Endodermal cell (in vitro differentiated cells): ENCODE data around the gene PLXNB2. TPM values are rescaled to one million over a fixed set of nuclear protein-coding genes. Genes with fewer than 3 reads are reported as not detected.

Experiments used
- DNase-seq: peaks from one replicate; pipeline ENCODE4 v3.0.0-alpha.2; 2017
- H3K27ac ChIP-seq: 2 replicates; pipeline ENCODE4 v1.5.1; 2013; ENCODE audit warnings: mild to moderate bottlenecking, low read depth, low read length, moderate library complexity
- H3K27me3 ChIP-seq: 2 replicates; pipeline ENCODE4 v1.6.1; 2013; ENCODE audit warnings: mild to moderate bottlenecking, low read length, moderate library complexity; ENCODE audit not compliant: insufficient read depth, control insufficient read depth, poor library complexity, severe bottlenecking
- H3K36me3 ChIP-seq: 2 replicates; pipeline ENCODE4 v1.7.0; 2013; ENCODE audit warnings: mild to moderate bottlenecking, low read length, moderate library complexity; ENCODE audit not compliant: control insufficient read depth, insufficient read depth
- H3K4me1 ChIP-seq: one replicate; pipeline ENCODE4 v1.7.0; 2013; ENCODE audit warnings: low read length; ENCODE audit not compliant: control insufficient read depth, insufficient read depth
- H3K4me3 ChIP-seq: 2 replicates; pipeline ENCODE4 v1.5.1; 2013; ENCODE audit warnings: mild to moderate bottlenecking, low read length, moderate library complexity
- H3K9ac ChIP-seq: 2 replicates; pipeline ENCODE4 v1.6.1; 2013; ENCODE audit warnings: mild to moderate bottlenecking, low read length, moderate library complexity; ENCODE audit not compliant: poor library complexity, severe bottlenecking; ENCODE audit errors: extremely low read depth
- H3K9me3 ChIP-seq: 2 replicates; pipeline ENCODE4 v1.6.1; 2013; ENCODE audit warnings: mild to moderate bottlenecking, low read length, moderate library complexity; ENCODE audit not compliant: control insufficient read depth
- H3K27ac Mint-ChIP-seq: 2 replicates; pipeline ENCODE4 v1.8.0; 2020; ENCODE audit warnings: mixed read lengths
- H3K27me3 Mint-ChIP-seq: 2 replicates; pipeline ENCODE4 v1.8.0; 2021; ENCODE audit warnings: mild to moderate bottlenecking, mixed read lengths; ENCODE audit not compliant: insufficient read depth
- H3K36me3 Mint-ChIP-seq: 2 replicates; pipeline ENCODE4 v1.8.0; 2020; ENCODE audit warnings: low read depth, mixed read lengths
- H3K4me1 Mint-ChIP-seq: 2 replicates; pipeline ENCODE4 v1.8.0; 2020; ENCODE audit warnings: mixed read lengths
- H3K4me3 Mint-ChIP-seq: 2 replicates; pipeline ENCODE4 v1.8.0; 2020; ENCODE audit warnings: mild to moderate bottlenecking, moderate library complexity, mixed read lengths
- H3K9me3 Mint-ChIP-seq: 2 replicates; pipeline ENCODE4 v1.8.0; 2020; ENCODE audit warnings: mild to moderate bottlenecking, mixed read lengths
- CTCF ChIP-seq: fragments of 200-600 bp; sonication (generic); conservative IDR thresholded peaks from 2 replicates; pipeline ENCODE4 v1.5.0; 2021; ENCODE audit warnings: antibody characterized with exemption, mild to moderate bottlenecking
- WGBS, 2 experiments: methylation state at CpG; one replicate each; pipeline versions ENCODE4 v1.1.5 to v1.1.7; 2013; ENCODE audit warnings: missing lambda C conversion rate in 2 of 2, mixed read lengths in 1 of 2; ENCODE audit not compliant: insufficient coverage in 1 of 2, insufficient read length in 1 of 2; 5-methylcytosine and 5-hydroxymethylcytosine counted together
- total RNA-seq, 2 donors: library from RNA; stranded (reverse); fragmentation: NEBNext Ultra II Directional in 1 of 2; extraction: Animal tissue kit (Norgen Biotek cat#: 25700) in 1 of 2; gene quantifications; 2 replicates in 1 of 2; 3 replicates in 1 of 2; pipeline ENCODE4 v1.2.1, GENCODE V29; 2021

The PLXNB2 gene
- total RNA-seq, 2 donors from 2014 or later, result 94.7 to 97.7 TPM

DNA sequence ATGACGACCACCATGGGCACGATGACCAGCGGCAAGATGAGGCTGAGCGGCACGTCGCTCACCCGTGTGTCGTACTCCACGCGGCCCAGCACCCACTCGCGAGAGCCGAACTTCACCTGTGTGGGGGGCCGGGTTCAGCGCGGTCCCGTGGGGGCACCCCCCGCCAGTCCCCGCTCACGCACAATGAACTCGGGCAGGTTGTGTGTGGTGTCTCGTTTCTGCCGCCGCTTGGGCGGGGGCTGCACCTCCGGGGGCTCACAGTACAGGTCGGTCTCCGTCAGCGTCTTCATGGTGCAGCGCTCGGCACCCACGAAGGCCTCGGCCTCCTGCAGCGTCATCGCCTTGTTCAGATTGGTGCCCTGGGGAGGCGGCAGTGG is 26.1 kb downstream of the PLXNB2 start:
- no peak for TF ChIP-seq CTCF
- Mint-ChIP-seq H3K4me3 (no peak overlapping the region), H3K27me3 (no peaks in the 10 kb centered on the region), H3K4me1 (no peaks in the 10 kb centered on the region), H3K27ac (no peak overlapping the region), H3K9me3 (peaks cover 3% of the 10 kb centered on the region), H3K36me3 (peaks cover 45% of the 10 kb centered on the region)
- Histone ChIP-seq H3K9me3 (peaks cover 3% of the 10 kb centered on the region), H3K9ac (no peak overlapping the region), H3K27me3 (no peaks in the 10 kb centered on the region), H3K4me3 (no peak overlapping the region), H3K27ac (no peak overlapping the region), H3K36me3 (peaks cover 21% of the 10 kb centered on the region), H3K4me1 (no peaks in the 10 kb centered on the region)
- 95 to 97% methylated on average over 28 to 36 of the region's 36 CpGs for WGBS, 2 experiments
- no peak for DNase-seq

- H3K4me1 ChIP-seq, result no peaks in the 10 kb centered on the region
- peaks cover 21% of the 10 kb centered on the region for H3K36me3 ChIP-seq
- H3K27me3 ChIP-seq, result no peaks in the 10 kb centered on the region
- H3K27ac ChIP-seq, result no peak overlapping the region
- no peak overlapping the region for H3K4me3 ChIP-seq
- Mint-ChIP-seq H3K9me3 (peaks cover 3% of the 10 kb centered on the region), H3K27ac (no peak overlapping the region), H3K36me3 (peaks cover 45% of the 10 kb centered on the region), H3K4me3 (no peak overlapping the region), H3K27me3 (no peaks in the 10 kb centered on the region), H3K4me1 (no peaks in the 10 kb centered on the region)
- 95 to 96% methylated on average over 26 to 47 of the region's 47 CpGs for WGBS, 2 experiments
- peaks cover 4% of the 10 kb centered on the region for H3K9me3 ChIP-seq
- no peak for DNase-seq
- TF ChIP-seq CTCF, result no peak
- H3K9ac ChIP-seq, result no peak overlapping the region
These were observed 26.6 kb downstream of the PLXNB2 start for GRCh38 chr22:50280708-50281383.

- peaks cover 50% of the 10 kb centered on the region for H3K36me3 Mint-ChIP-seq
- WGBS, 2 experiments, result 96 to 97% methylated on average over 30 to 38 of the region's 38 CpGs
- peaks cover 19% of the 10 kb centered on the region for H3K36me3 ChIP-seq
These were observed 27.3 kb downstream of the PLXNB2 start for GRCh38 chr22:50280022-50280707.

More at GRCh38 chr22:50280022-50280707, 27.3 kb downstream of the PLXNB2 start:
- no peak overlapping the region for H3K4me3 Mint-ChIP-seq
- peaks cover 7% of the 10 kb centered on the region for H3K9me3 Mint-ChIP-seq
- no peak overlapping the region for H3K27ac Mint-ChIP-seq
- no peak for DNase-seq
- Histone ChIP-seq H3K4me3 (no peak overlapping the region), H3K27ac (no peak overlapping the region), H3K9me3 (peaks cover 4% of the 10 kb centered on the region), H3K9ac (no peak overlapping the region), H3K27me3 (no peaks in the 10 kb centered on the region), H3K4me1 (no peaks in the 10 kb centered on the region)
- no peaks in the 10 kb centered on the region for H3K27me3 Mint-ChIP-seq
- no peak for TF ChIP-seq CTCF
- H3K4me1 Mint-ChIP-seq, result no peaks in the 10 kb centered on the region
